HG03439 (cell line): Measurements from ENCODE around the gene ZEB1.
"Not testable (repeated sequence)": the region's sequence is repeated elsewhere in the genome, so short reads cannot be mapped to it uniquely, and the experiment has no call there.

Experiments
- ATAC-seq: cut with Tn5 transposase; IDR thresholded peaks from one replicate; pipeline ENCODE4 v1.9.1; 2021; ENCODE audit warnings: mild to moderate bottlenecking, moderate library complexity; ENCODE audit not compliant: unreplicated experiment

The ZEB1 gene

DNA sequence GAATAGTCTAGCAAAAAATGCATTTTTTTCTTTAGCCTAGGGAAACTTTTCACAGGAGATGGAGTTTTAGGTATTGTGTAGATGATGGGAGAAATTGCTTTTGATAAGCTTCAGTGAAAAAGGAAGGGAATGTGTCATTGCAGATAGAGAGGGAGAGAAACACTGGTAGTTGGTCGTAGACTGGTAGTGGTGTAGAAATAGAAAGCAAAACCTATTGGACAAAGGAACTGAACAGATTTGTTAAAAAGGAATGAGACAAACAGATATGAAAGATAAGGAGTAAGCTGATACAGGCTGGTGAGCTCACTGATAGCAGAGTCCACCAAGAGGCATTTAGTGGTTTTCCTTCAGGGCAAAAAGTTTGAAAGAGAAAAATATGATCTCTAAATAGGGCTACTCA lies 94.3 kb downstream of the ZEB1 start:
- ATAC-seq = no peak

DNA sequence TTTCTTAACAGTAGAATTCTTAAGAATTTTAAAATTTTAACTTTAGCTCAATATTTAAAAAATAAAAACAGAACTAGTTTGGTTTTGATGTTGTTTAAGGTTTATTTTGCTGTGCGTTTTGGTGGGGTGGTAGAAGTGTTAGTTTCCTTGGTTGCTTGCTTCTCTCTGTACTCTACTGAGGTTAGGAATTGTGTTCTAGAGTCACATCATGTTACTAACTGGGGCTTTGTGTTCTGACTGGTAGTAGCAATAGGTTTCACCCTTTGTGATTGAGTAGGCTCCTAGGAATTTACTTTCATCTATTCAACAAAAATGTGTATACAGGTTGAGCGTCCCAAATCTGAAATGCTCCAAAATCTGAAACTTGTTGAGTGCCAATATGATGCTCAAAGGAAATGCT lies 99.5 kb downstream of the ZEB1 start:
- no peak for ATAC-seq

DNA sequence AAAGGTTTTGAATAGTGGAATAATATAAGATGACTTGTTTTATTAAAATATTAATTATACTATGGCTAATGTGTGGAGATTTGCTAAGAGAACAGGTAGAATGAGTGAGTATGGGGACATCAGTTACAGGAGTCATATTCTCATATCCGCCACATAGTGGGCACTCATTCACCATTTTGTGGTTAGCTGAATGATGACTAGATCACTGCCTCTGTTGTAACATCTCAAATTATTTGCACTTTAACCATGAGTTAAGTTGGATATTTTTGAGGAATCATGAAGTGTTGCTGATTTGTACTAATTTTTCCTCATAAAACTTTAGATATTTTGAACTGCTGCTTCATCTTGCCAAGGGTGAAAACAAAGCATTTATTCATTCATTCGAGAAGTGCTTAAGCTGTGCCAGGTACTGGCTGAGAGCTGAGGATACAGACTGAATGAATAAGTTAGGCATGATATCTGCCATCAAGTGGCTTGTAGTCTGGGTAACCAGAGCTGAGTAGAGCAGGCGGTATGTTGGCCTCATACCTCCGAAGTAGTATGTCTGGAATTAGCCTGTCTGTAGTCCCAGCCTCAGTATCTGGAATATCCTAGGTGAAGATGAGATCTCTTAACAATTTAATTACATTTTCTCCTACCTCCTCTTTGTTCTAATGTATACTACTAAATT lies 100.5 kb downstream of the ZEB1 start:
- no peak for ATAC-seq

DNA sequence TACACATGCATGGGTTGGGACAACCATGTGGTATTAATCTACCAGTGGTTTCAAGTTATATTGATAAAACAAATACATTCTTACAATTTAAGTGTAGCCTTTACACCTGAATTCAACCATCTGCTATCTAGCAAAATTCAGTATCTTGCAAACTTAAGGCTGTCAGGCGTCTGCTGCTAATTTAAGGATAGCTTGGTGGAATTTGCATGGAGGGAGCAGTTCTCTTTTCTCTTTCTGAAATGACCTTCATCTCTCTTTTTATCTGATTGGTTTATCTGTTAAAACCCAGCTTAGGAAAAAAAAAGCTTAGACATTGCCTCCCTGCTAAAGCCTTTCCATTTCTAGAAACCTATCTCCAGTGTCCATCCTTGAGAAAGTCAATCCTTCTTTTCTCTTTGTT lies 102.3 kb downstream of the ZEB1 start:
- no peak for ATAC-seq

- no peak for ATAC-seq
Observed at GRCh38 chr10:31422634-31423033, 103.6 kb downstream of the ZEB1 start.

GRCh38 chr10:31424473-31424872 lies 105.5 kb downstream of the ZEB1 start:
- no peak for ATAC-seq

DNA sequence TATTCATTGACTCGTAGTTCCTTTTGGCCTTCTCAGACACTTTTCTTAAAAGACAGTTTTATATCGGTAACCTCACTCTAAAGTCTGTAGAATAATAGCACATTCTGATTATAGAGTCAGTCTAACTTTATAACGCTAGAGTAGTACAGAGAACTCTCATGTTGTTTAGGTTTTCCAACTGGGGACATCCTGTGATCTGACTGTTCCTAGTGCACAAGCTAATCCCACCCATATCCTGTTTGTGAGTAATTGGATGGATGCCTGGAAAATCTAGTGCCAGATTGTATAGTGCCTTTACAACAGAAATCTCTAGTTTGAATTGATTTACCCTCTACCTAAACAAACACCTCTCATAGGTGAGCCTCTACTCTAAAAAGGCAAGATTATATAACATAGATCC lies 107.4 kb downstream of the ZEB1 start:
- ATAC-seq = no peak

- ATAC-seq = not testable (repeated sequence)
Observed at GRCh38 chr10:31427334-31427733, 108.3 kb downstream of the ZEB1 start.

GRCh38 chr10:31428499-31428898 lies 109.5 kb downstream of the ZEB1 start:
- not testable (repeated sequence) for ATAC-seq

DNA sequence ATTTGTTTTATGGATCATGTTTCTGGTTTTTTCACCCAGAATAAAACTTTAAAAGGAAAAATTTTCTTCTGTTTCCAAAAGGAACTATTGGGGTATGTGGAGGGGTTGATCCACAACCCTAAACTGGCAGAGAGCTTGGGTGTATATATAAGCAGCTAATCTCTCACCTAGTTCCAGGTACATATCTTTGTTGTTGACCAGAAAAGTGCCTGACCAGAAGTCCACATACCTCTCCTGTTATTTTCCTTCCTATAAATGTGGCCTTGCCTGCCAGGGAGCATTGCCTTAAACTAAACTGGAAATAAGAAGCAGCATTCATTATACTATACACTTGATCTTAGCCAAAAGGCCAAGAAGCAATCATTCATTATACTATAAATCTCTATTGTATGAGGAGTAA lies 112.0 kb downstream of the ZEB1 start:
- no peak for ATAC-seq

GRCh38 chr10:31437959-31438358 lies 118.9 kb downstream of the ZEB1 start:
- no peak for ATAC-seq

GRCh38 chr10:31451766-31452165 lies 132.8 kb downstream of the ZEB1 start:
- ATAC-seq = no peak

DNA sequence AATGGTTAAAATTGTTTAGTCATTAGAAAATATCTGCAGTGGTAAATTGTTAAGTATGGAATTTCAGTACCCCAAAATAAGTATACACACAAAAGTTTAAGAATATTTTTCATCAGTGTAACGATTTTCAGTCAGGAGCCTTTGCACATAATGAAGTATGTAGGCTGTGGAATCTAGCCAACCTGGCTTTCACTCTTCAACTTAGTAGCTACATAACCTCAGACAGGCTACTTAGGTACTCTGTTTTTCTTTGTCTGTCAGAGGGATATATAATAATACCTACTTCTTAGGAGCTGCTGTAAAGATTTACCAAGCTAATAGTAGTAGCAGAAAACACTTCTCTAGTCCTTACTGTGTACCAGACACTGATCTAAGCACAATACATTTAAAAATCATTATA lies 137.5 kb downstream of the ZEB1 start:
- ATAC-seq = no peak

GRCh38 chr10:31457858-31458257 lies 138.8 kb downstream of the ZEB1 start:
- no peak for ATAC-seq

DNA sequence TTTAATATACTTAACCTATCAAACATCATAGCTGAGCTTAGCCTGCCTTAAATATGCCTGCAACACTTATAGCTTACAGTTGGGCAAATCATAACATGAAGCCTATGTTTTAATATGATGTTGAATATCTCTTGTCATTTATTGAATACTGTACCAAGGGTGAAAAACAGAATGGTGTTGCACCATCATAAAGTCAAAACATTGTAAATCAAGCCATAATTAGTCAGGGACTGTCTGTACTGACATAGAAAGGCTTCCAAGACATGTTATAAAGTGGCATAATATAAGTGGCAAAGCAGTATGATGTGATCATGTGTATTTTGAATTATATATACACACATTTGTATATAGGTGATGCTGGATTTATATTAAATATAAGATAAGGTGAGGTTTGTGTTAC lies 140.0 kb downstream of the ZEB1 start:
- ATAC-seq = no peak

- ATAC-seq = no peak
Observed at GRCh38 chr10:31460242-31460641, 141.2 kb downstream of the ZEB1 start.

DNA sequence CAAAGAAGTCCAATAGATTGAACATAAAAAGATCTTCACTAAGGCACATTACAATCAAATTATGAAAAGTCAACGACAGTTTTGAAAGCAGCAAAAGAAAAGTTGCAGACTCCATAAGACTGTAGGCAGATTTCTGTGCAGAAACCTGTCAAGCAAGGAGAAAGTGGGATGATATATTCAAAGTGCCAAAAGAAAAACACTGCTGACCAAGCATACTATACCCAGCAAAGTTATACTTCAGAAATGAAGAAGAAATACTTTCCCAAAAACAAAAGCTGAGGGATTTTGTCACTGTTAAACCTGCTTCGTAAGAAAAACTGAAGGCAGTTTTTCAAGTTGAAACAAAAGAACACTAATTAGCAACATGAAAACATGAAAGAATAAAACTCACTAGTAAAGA lies 145.5 kb downstream of the ZEB1 start:
- no peak for ATAC-seq

DNA sequence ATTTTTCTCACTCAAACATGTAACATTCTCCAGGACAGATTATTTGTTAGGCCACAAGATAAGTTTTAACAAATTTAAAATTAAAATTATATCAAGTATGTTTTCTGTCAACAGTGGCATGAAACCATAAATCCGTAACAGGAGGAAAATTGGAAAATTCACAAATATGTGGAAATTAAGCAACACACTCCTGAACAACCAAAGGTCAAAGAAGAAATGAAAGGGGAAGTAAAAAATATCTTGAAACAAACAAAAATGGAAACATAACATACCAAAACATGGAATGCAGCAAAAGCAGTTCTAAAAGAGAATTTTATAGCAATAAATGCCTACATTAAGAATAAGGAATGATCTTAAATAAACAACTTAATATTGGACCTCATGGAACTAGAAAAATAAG lies 147.3 kb downstream of the ZEB1 start:
- ATAC-seq = no peak

GRCh38 chr10:31467791-31468535 lies 148.9 kb downstream of the ZEB1 start:
- no peak for ATAC-seq

DNA sequence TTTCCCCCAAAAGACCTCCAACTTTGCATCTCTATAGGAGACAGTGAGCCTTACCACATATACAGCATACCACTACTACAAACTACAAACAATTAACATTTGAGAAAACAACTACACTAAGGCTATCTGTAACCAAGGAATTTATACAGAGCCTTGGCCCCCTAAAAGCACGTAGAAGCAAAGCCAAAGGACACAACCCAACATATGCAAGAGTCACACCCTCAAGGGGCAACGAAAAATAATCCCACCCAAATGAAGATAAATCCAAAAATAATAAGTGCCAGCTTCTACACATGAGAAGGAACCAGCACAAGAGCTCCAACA lies 149.5 kb downstream of the ZEB1 start:
- no peak for ATAC-seq

GRCh38 chr10:31475519-31475918 lies 156.5 kb downstream of the ZEB1 start:
- ATAC-seq = no peak

GRCh38 chr10:31476088-31476487 lies 157.1 kb downstream of the ZEB1 start:
- no peak for ATAC-seq

- no peak for ATAC-seq
Observed at GRCh38 chr10:31477584-31477983, 158.6 kb downstream of the ZEB1 start.
